ENCODE results near the gene PRAMEF1.
"Not testable (repeated sequence)": the region's sequence is repeated elsewhere in the genome, so short reads cannot be mapped to it uniquely, and the experiment has no call there.

The PRAMEF1 gene

DNA sequence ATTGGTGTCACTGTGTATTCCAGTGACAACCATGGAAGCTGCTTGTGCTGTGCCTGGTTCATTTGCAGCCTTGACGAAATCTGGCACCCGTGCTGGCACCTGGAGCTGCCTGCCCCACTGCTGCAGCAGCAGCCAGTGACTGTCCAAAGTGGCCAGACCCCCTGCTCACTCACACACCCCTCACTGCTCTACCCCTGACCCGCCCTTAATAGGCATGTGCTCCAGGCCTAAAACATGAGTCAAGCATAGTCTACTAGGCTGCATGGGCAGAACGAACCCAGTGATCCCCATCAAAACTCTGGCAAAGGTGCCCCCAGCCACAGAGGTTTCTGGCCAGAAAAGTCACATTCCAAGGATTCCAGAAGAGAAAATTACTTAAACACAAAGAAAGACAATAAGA lies 7.7 kb downstream of the PRAMEF1 start:
- no peak overlapping the region for H3K27ac Mint-ChIP-seq
- no peak overlapping the region for H3K4me3 Mint-ChIP-seq

DNA sequence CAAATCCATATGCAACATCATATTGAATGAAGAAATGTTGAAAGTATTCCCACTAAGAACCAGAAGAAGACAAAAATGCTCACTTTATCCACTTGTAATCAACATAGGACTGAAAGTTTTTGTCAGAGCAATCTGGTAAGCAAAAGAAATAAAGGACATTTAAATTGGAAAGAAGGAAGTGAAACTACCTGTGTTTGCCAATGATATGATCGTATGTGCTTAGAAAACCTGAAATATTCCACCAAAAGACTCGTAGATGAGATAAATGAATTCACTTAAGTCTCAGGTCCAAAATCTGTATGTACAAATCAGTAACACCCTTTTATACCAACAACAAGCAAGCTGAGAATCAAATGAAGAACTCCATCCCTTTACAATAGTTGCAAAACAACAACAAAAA lies 8.5 kb downstream of the PRAMEF1 start:
- Mint-ChIP-seq H3K4me3 (no peak overlapping the region), H3K36me3 (no peaks in the 10 kb centered on the region), H3K9me3 (peaks cover 7% of the 10 kb centered on the region), H3K27me3 (peaks cover 2% of the 10 kb centered on the region), H3K4me1 (no peaks in the 10 kb centered on the region), H3K27ac (no peak overlapping the region)
- no peak for ATAC-seq (ENCODE audit: low read depth)
- DNase-seq (ENCODE audit: low spot score in 2 of 2), result no peak

More for the DNA sequence above, 7.7 kb downstream of the PRAMEF1 start:
- H3K27me3 Mint-ChIP-seq, result peaks cover 2% of the 10 kb centered on the region
- ATAC-seq (ENCODE audit: low read depth) (no peak), DNase-seq (ENCODE audit: low spot score in 2 of 2) (no peak)
- H3K4me1 Mint-ChIP-seq, result no peaks in the 10 kb centered on the region
- H3K9me3 Mint-ChIP-seq, result peaks cover 6% of the 10 kb centered on the region
- H3K36me3 Mint-ChIP-seq, result no peaks in the 10 kb centered on the region

DNA sequence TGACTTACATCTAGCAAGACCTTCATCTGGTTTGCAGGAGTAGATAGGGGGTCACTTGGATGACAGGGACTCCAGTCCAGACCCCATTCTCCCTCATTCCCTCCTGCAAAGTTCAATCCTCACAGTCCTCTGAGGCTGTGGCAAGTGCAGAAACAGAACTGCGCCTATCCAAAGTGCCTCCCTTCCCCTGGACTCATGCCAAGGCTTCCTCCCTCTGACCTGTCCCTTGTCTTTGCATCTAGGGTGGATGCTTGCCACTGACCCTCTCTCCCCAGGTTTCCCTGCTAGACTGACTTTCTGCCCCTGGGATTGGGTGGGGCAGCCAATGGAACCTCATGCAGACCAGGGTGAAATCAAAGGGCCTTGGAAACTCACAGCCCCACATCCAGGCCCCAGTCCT lies 18.7 kb downstream of the PRAMEF1 start:
- H3K4me1 Mint-ChIP-seq, result no peaks in the 10 kb centered on the region

DNA sequence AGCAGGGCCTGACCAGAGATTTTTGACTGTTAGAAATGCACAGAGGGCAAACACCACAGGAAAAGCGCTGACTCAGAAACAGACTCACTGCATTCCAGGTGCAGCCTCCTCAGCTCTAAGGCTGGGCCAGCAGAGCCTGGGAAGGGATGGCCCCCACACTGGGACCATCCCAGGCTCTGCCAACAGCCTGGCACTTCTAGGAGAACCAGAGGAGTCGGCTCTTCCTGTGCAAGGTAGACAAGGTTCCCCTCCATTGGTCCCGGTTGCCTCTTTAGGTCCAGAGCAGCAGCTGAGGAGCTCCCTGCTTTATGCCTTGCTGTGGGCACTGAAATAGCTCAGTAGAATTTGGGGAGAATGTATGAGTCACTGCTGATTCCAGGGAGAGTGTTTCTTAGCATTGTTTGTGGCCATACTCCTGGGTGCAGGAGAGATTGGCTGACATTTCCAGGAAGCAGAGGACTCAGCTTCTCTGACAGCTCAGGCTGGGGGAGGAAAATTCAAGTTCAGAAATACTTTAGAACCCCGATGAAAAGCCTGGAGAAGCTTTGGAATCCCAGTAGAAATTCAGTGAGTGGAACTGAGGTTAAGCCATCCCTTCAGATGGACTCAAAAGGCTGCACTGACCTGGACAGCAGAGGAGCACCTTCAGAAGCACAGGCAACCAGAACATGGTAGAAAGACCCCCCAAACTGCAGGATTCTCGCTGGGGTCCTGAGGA lies 19.7 kb downstream of the PRAMEF1 start:
- Mint-ChIP-seq H3K27ac (no peak overlapping the region), H3K27me3 (peaks cover 13% of the 10 kb centered on the region), H3K4me1 (no peaks in the 10 kb centered on the region), H3K4me3 (no peak overlapping the region), H3K9me3 (peaks cover 5% of the 10 kb centered on the region), H3K36me3 (peaks cover 2% of the 10 kb centered on the region)
- DNase-seq (ENCODE audit: low spot score in 2 of 2) (no peak), ATAC-seq (ENCODE audit: low read depth) (no peak)

More for the DNA sequence above, 18.7 kb downstream of the PRAMEF1 start:
- H3K36me3 Mint-ChIP-seq, result peaks cover 2% of the 10 kb centered on the region
- no peak overlapping the region for H3K4me3 Mint-ChIP-seq
- DNase-seq (ENCODE audit: low spot score in 2 of 2) (no peak), ATAC-seq (ENCODE audit: low read depth) (no peak)
- H3K27me3 Mint-ChIP-seq, result peaks cover 13% of the 10 kb centered on the region
- peaks cover 8% of the 10 kb centered on the region for H3K9me3 Mint-ChIP-seq
- no peak overlapping the region for H3K27ac Mint-ChIP-seq

- Mint-ChIP-seq H3K27ac (no peak overlapping the region), H3K27me3 (peaks cover 13% of the 10 kb centered on the region), H3K36me3 (peaks cover 2% of the 10 kb centered on the region), H3K4me3 (no peak overlapping the region), H3K4me1 (no peaks in the 10 kb centered on the region), H3K9me3 (peaks cover 5% of the 10 kb centered on the region)
- no peak for ATAC-seq (ENCODE audit: low read depth)
- DNase-seq (ENCODE audit: low spot score in 2 of 2), result no peak
Observed at GRCh38 chr1:12811409-12811784, 20.2 kb downstream of the PRAMEF1 start.

- H3K4me1 Mint-ChIP-seq; H3K27ac Mint-ChIP-seq; ATAC-seq (ENCODE audit: low read depth); H3K4me3 Mint-ChIP-seq; H3K36me3 Mint-ChIP-seq; DNase-seq (ENCODE audit: low spot score in 2 of 2); H3K9me3 Mint-ChIP-seq; H3K27me3 Mint-ChIP-seq: not testable (repeated sequence)
Observed at GRCh38 chr1:12819061-12819460, 27.9 kb downstream of the PRAMEF1 start.

DNA sequence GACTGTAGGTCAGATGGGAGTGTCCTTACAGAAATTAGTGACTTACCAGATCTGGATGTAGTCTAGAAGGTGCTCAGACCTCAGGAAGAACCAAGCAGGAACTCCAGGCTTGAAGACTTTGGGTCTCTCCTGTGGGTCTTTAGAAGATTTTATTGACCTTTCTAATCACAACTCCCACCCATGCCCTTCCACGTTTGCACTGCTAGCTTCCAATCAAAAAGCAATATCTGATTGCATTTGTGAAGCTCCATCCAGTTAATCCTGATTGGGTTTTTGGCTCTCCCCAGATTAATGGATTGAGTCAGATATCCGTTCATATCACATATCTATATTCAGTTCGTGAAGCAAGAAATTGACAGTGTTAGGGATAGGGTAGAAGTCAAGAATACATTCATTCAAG lies 40.1 kb downstream of the PRAMEF1 start, which contains the start of gene PRAMEF11:
Gene PRAMEF11, minus strand, starts transcription at position 101 of the 400 bp plus-strand sequence. CDS start 2,621 bp downstream, outside the sequence.
- H3K27me3 Mint-ChIP-seq; DNase-seq (ENCODE audit: low spot score in 2 of 2); H3K4me3 Mint-ChIP-seq; H3K9me3 Mint-ChIP-seq; H3K4me1 Mint-ChIP-seq; H3K36me3 Mint-ChIP-seq; H3K27ac Mint-ChIP-seq; ATAC-seq (ENCODE audit: low read depth): not testable (repeated sequence)

- H3K27me3 Mint-ChIP-seq; DNase-seq (ENCODE audit: low spot score in 2 of 2); H3K27ac Mint-ChIP-seq; ATAC-seq (ENCODE audit: low read depth); H3K9me3 Mint-ChIP-seq; H3K4me1 Mint-ChIP-seq; H3K36me3 Mint-ChIP-seq; H3K4me3 Mint-ChIP-seq: not testable (repeated sequence)
Observed at GRCh38 chr1:12833251-12833650, 42.1 kb downstream of the PRAMEF1 start.
